SU-DHL-6 (cell line): ENCODE results near the gene ARFGAP1.

Experiments used
- EZH2phosphoT487 ChIP-seq: fragments of 200-600 bp; sonication (generic), shearing (Covaris generic); conservative IDR thresholded peaks from 2 replicates; pipeline ENCODE4 v1.6.1; 2018; ENCODE audit warnings: mild to moderate bottlenecking, antibody characterized with exemption, low read length, moderate library complexity, mixed read lengths
- TF ChIP-seq, protein P1 (sequence below): fragments of 200-600 bp; sonication (generic); IDR thresholded peaks from one replicate; pipeline ENCODE4 v1.5.1; 2017; ENCODE audit warnings: antibody characterized with exemption, mild to moderate bottlenecking, low read length, moderate library complexity; ENCODE audit not compliant: insufficient read depth, poor library complexity, severe bottlenecking

DNA sequence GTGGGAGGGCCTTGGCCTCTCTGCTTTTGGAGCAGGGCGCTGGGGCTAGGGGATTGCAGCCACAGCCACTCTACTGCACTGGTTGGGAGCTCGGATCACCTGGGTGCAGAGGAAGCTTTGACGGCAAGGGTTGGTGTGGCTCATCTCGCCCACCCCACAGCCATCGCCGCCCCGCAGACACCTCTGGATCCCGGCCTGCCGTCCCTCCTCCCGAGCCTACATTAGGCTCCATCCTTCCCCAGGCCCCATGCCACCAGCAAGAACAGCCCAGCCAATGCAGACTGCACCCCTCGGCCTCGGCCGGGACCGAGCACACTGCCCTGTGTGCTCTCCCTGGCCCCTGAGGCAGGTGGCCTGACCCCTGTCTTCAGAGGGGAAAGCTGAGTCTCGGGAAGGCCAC is 12.1 kb upstream of the ARFGAP1 start:
- TF ChIP-seq, protein P1, sequence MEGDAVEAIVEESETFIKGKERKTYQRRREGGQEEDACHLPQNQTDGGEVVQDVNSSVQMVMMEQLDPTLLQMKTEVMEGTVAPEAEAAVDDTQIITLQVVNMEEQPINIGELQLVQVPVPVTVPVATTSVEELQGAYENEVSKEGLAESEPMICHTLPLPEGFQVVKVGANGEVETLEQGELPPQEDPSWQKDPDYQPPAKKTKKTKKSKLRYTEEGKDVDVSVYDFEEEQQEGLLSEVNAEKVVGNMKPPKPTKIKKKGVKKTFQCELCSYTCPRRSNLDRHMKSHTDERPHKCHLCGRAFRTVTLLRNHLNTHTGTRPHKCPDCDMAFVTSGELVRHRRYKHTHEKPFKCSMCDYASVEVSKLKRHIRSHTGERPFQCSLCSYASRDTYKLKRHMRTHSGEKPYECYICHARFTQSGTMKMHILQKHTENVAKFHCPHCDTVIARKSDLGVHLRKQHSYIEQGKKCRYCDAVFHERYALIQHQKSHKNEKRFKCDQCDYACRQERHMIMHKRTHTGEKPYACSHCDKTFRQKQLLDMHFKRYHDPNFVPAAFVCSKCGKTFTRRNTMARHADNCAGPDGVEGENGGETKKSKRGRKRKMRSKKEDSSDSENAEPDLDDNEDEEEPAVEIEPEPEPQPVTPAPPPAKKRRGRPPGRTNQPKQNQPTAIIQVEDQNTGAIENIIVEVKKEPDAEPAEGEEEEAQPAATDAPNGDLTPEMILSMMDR, result no peak
- TF ChIP-seq EZH2phosphoT487, result no peak
